B cell (primary cell): Measurements from ENCODE around the gene EEF1AKMT3. TPM values are rescaled to one million over a fixed set of nuclear protein-coding genes. Genes with fewer than 3 reads are reported as not detected.
A peak's percentile ranks its signal among the peaks of the same experiment; 100 is the strongest.

Source experiments
- ATAC-seq: fragments of 200-7000 bp; cut with Tn5 transposase; one replicate; pipeline ENCODE4 v1.10.0; 2021; ENCODE audit warnings: low read depth, mild to moderate bottlenecking, moderate number of reproducible peaks, moderate library complexity
- CTCF ChIA-PET: fragments of 350-600 bp; sonication (Branson Sonifier 250); formaldehyde crosslinking; loops from one replicate; lab custom pipeline; 2021; ENCODE audit warnings: antibody characterized with exemption, inconsistent platforms; lab: Charles Lee
- POLR2A ChIA-PET: fragments of 350-600 bp; sonication (Branson Sonifier 250); formaldehyde crosslinking; loops from one replicate; lab custom pipeline; 2021; ENCODE audit warnings: antibody characterized with exemption; lab: Charles Lee
- DNase-seq: peaks from one replicate; pipeline ENCODE4 v3.0.0; 2013
- H2AFZ ChIP-seq: 2 replicates; pipeline ENCODE4 v1.6.1; 2012; ENCODE audit warnings: mild to moderate bottlenecking, low read depth, low read length; ENCODE audit not compliant: insufficient read depth, poor library complexity, severe bottlenecking
- H3K27ac ChIP-seq, 2 donors: 1 replicate in 1 of 2; 2 replicates in 1 of 2; pipeline ENCODE4 v1.5.1; 2012 to 2013; ENCODE audit warnings: low read length in 2 of 2, mild to moderate bottlenecking in 2 of 2, moderate library complexity in 1 of 2
- H3K27me3 ChIP-seq, 4 experiments: fragments of 200-600 bp in 1 of 4; sonication (generic) in 1 of 4; replicated peaks in 1 of 4; 1 replicate in 2 of 4; 2 replicates in 2 of 4; pipeline versions ENCODE4 v1.6.1 to v1.7.0; 2013 to 2016; ENCODE audit warnings: low read length in 3 of 4, mild to moderate bottlenecking in 2 of 4, mixed read lengths in 1 of 4, moderate library complexity in 1 of 4; ENCODE audit not compliant: insufficient read depth in 4 of 4, control insufficient read depth in 3 of 4; ENCODE audit errors: control extremely low read depth in 1 of 4
- H3K36me3 ChIP-seq, 2 experiments: replicated peaks in 1 of 2; 1 replicate in 1 of 2; 2 replicates in 1 of 2; pipeline versions ENCODE4 v1.6.1 to v1.7.1; 2013; ENCODE audit warnings: low read length in 1 of 2; ENCODE audit not compliant: insufficient read depth in 2 of 2, control insufficient read depth in 1 of 2; ENCODE audit errors: control extremely low read depth in 1 of 2, extremely low read depth in 1 of 2
- H3K4me1 ChIP-seq, 2 donors: fragments of 200-600 bp in 1 of 2; sonication (generic) in 1 of 2; 1 replicate in 1 of 2; 2 replicates in 1 of 2; pipeline versions ENCODE4 v1.5.1 to v1.6.1; 2013 to 2017; ENCODE audit warnings: low read length in 2 of 2; ENCODE audit not compliant: control insufficient read depth in 2 of 2, insufficient read depth in 2 of 2
- H3K4me2 ChIP-seq: replicated peaks from 2 replicates; pipeline ENCODE3; 2012; ENCODE audit warnings: mild to moderate bottlenecking, low read depth, low read length; ENCODE audit not compliant: poor library complexity, severe bottlenecking
- H3K4me3 ChIP-seq, 5 experiments: fragments of 200-600 bp in 1 of 5; sonication (generic) in 1 of 5; 1 replicate in 3 of 5; 2 replicates in 2 of 5; pipeline versions ENCODE4 v1.5.1 to v1.7.0; 2011 to 2016; ENCODE audit warnings: low read length in 4 of 5, mild to moderate bottlenecking in 4 of 5, low read depth in 2 of 5, control low read depth in 1 of 5, moderate library complexity in 1 of 5; ENCODE audit not compliant: insufficient read depth in 1 of 5; ENCODE audit errors: control extremely low read depth in 1 of 5, extremely low read depth in 1 of 5
- H3K79me2 ChIP-seq: fragments of 200-600 bp; sonication (generic); one replicate; pipeline ENCODE4 v1.6.0; 2016; ENCODE audit warnings: low read length; ENCODE audit not compliant: control insufficient read depth, insufficient read depth
- H3K9ac ChIP-seq: fragments of 200-600 bp; sonication (generic); 2 replicates; pipeline ENCODE4 v1.6.1; 2017; ENCODE audit warnings: mild to moderate bottlenecking, low read length, moderate library complexity
- H3K9me3 ChIP-seq, 3 donors: one replicate each; pipeline versions ENCODE4 v1.6.1 to v1.7.1; 2013; ENCODE audit warnings: low read length in 2 of 3; ENCODE audit not compliant: control insufficient read depth in 2 of 3, insufficient read depth in 1 of 3; ENCODE audit errors: control extremely low read depth in 1 of 3
- H4K20me1 ChIP-seq: 2 replicates; pipeline ENCODE4 v1.6.0; 2012; ENCODE audit warnings: mild to moderate bottlenecking, low read length; ENCODE audit not compliant: insufficient read depth, control insufficient read depth, poor library complexity, severe bottlenecking
- H3K27ac Mint-ChIP-seq: one replicate; pipeline ENCODE4 v1.8.0; 2021; ENCODE audit warnings: mixed read lengths
- H3K27me3 Mint-ChIP-seq: one replicate; pipeline ENCODE4 v1.8.0; 2021; ENCODE audit warnings: mixed read lengths
- H3K4me1 Mint-ChIP-seq: one replicate; pipeline ENCODE4 v1.8.0; 2021; ENCODE audit warnings: mixed read lengths
- H3K4me3 Mint-ChIP-seq: one replicate; pipeline ENCODE4 v1.8.0; 2021; ENCODE audit warnings: mixed read lengths
- H3K9me3 Mint-ChIP-seq: one replicate; pipeline ENCODE4 v1.8.0; 2022; ENCODE audit warnings: mixed read lengths; ENCODE audit not compliant: insufficient read depth
- EZH2 ChIP-seq: IDR thresholded peaks from 2 replicates; pipeline ENCODE4 v1.6.1; 2012; ENCODE audit warnings: borderline replicate concordance, low read depth, mild to moderate bottlenecking, moderate library complexity, low read length; ENCODE audit not compliant: insufficient read depth, poor library complexity, severe bottlenecking
- WGBS: methylation state at CpG from one replicate; pipeline ENCODE4 v1.1.5; 2013; ENCODE audit warnings: missing lambda C conversion rate; ENCODE audit not compliant: insufficient coverage; 5-methylcytosine and 5-hydroxymethylcytosine counted together
- intact Hi-C: fragments of 100-400 bp; cut with micrococcal nuclease; formaldehyde crosslinking; loops from one replicate; pipeline ENCODE4 v1.10.0; 2022
- polyA plus RNA-seq: library from polyadenylated mRNA; depleted of rRNA; stranded (reverse); fragments of >200 nt; gene quantifications from 2 replicates; pipeline ENCODE4 v1.2.3, GENCODE V29; 2012
- total RNA-seq, 2 donors: library from RNA; stranded (reverse); fragments of 120-200 nt in 1 of 2; gene quantifications; 1 replicate in 1 of 2; 2 replicates in 1 of 2; pipeline versions ENCODE4 v1.2.3 to v1.2.4, GENCODE V29; 2013 to 2022
- TF ChIP-seq, protein P1 (sequence below): fragments of 200-600 bp; IDR thresholded peaks from one replicate; pipeline ENCODE4 v1.8.0; 2022; ENCODE audit warnings: antibody characterized with exemption, mild to moderate bottlenecking

EEF1AKMT3 gene
- total and polyA plus RNA-seq, 2 donors (not counting 1 experiment from before 2014, with no cell fraction given) = 0.89 to 1.3 TPM

- Histone ChIP-seq H3K27me3 (no peaks in the 10 kb centered on the region), H2AFZ (no peak overlapping the region), H4K20me1 (peaks cover 7% of the 10 kb centered on the region), H3K9me3 (peaks cover 0 to 7% (median 0%) of the 10 kb centered on the region in 3 donors), H3K4me1 (peaks cover 8 to 16% of the 10 kb centered on the region in 2 donors), H3K4me3 (no peak overlapping the region), H3K4me2 (no peak overlapping the region), H3K9ac (no peak overlapping the region), H3K27ac (no peak overlapping the region), H3K79me2 (no peaks in the 10 kb centered on the region), H3K36me3 (peaks cover 0 to 58% of the 10 kb centered on the region in 2 experiments)
- no peak for TF ChIP-seq EZH2
- TF ChIP-seq, protein P1, sequence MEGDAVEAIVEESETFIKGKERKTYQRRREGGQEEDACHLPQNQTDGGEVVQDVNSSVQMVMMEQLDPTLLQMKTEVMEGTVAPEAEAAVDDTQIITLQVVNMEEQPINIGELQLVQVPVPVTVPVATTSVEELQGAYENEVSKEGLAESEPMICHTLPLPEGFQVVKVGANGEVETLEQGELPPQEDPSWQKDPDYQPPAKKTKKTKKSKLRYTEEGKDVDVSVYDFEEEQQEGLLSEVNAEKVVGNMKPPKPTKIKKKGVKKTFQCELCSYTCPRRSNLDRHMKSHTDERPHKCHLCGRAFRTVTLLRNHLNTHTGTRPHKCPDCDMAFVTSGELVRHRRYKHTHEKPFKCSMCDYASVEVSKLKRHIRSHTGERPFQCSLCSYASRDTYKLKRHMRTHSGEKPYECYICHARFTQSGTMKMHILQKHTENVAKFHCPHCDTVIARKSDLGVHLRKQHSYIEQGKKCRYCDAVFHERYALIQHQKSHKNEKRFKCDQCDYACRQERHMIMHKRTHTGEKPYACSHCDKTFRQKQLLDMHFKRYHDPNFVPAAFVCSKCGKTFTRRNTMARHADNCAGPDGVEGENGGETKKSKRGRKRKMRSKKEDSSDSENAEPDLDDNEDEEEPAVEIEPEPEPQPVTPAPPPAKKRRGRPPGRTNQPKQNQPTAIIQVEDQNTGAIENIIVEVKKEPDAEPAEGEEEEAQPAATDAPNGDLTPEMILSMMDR = no peak
- no peak overlapping the region for H3K27ac Mint-ChIP-seq
- WGBS = no CpG with 5 or more reads among the region's 2 CpGs
- H3K9me3 Mint-ChIP-seq = no peaks in the 10 kb centered on the region
- DNase-seq (no peak), ATAC-seq (no peak)
- no peaks in the 10 kb centered on the region for H3K27me3 Mint-ChIP-seq
- ChIA-PET CTCF (interaction anchor here (0.5 kb wide), 1 partner anchor 33 kb away, joined by 4 read pairs; no protein-coding TSS in a partner anchor), POLR2A (no interaction called here)
- H3K4me1 Mint-ChIP-seq = peaks cover 16% of the 10 kb centered on the region
- H3K4me3 Mint-ChIP-seq = no peak overlapping the region
- intact Hi-C loops = no loop called here
Observed at GRCh38 chr12:57723630-57723962, 48.8 kb upstream of the EEF1AKMT3 start.

DNA sequence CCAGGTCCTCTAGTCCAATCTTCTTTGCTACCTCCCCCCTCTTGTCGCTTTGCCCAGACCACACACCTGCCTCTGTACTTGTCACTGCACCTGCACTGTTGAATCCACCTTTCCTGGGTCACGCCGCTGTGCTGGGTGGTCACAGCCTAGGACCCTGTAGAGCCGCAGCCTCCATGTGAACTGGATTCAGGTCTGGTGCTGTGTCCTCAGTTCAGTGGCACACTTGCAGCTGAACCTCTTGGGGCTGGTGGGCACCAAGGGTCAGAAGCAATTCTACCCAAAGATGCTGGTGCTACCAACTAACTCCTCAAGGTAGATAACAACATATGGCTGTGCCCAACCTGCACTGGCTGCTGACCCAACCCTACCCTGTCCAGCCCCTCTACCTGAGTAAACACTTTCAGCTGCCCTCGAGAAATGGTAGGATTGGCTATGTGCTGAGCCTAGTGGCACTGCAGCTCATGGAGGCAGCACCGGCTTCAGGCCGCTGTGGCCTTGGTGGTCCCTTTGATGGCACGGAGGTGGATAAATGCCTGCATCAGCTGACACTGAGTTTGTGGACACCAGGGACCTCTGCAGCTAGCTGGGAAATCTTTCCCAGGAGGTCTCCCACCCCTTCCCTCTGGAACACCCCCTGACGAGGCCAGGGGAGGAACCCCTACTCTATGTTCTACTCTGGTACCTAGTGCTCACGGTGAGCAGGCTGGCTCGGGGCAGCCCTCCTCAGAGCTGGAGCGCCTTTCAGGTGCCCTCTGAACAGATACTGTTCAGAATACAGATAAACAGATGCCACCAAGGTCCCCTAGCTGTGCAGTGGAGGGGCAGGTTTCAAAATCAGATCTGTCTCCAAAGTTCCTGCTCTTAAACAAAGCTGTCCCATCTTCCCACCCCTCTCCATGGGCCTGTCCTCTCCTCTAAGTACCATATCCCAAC is 48.1 kb upstream of the EEF1AKMT3 start:
- Mint-ChIP-seq H3K9me3 (no peaks in the 10 kb centered on the region), H3K4me1 (peaks cover 16% of the 10 kb centered on the region), H3K27me3 (no peaks in the 10 kb centered on the region), H3K27ac (peak overlapping the region; percentile 58), H3K4me3 (no peak overlapping the region)
- no peak overlapping the region for H3K4me2 ChIP-seq
- WGBS = 98% methylated on average over 11 of the region's 12 CpGs
- CTCF ChIA-PET = no interaction called here
- H2AFZ ChIP-seq = no peak overlapping the region
- no peaks in the 10 kb centered on the region for H3K79me2 ChIP-seq
- TF ChIP-seq EZH2 = no peak
- TF ChIP-seq, protein P1 = no peak
- H3K4me1 ChIP-seq = peaks cover 8 to 16% of the 10 kb centered on the region in 2 donors
- DNase-seq = no peak
- ATAC-seq = no peak
- peaks cover 7% of the 10 kb centered on the region for H4K20me1 ChIP-seq
- POLR2A ChIA-PET = interaction anchor here (0.6 kb wide), 1 partner anchor 1990 kb away, joined by 5 read pairs; no protein-coding TSS in a partner anchor
- H3K4me3 ChIP-seq = no peak overlapping the region
- intact Hi-C loops = no loop called here
- H3K36me3 ChIP-seq = peaks cover 0 to 53% of the 10 kb centered on the region in 2 experiments
- H3K27me3 ChIP-seq = no peaks in the 10 kb centered on the region
- peaks cover 0 to 7% (median 0%) of the 10 kb centered on the region in 3 donors for H3K9me3 ChIP-seq
- H3K9ac ChIP-seq = no peak overlapping the region
- H3K27ac ChIP-seq = no peak overlapping the region
